Left ventricle myocardium inferior (tissue), 1 donor: ENCODE results near the gene PIGR. TPM values are rescaled to one million over a fixed set of nuclear protein-coding genes. Genes with fewer than 3 reads are reported as not detected.

Source experiments
- DNase-seq: peaks from one replicate; pipeline ENCODE4 v3.0.0-alpha.2; 2020
- H3K27ac ChIP-seq: fragments of 200-600 bp; replicated peaks from 2 replicates; pipeline ENCODE4 v1.8.0; 2021
- H3K27me3 ChIP-seq: fragments of 200-600 bp; 2 replicates; pipeline ENCODE4 v1.8.0; 2021; ENCODE audit warnings: low read depth
- H3K36me3 ChIP-seq: fragments of 200-600 bp; 2 replicates; pipeline ENCODE4 v1.8.0; 2021
- H3K4me1 ChIP-seq: fragments of 200-600 bp; 2 replicates; pipeline ENCODE4 v1.8.0; 2021
- H3K4me3 ChIP-seq: fragments of 200-600 bp; 2 replicates; pipeline ENCODE4 v1.8.0; 2021; ENCODE audit warnings: mild to moderate bottlenecking, moderate library complexity
- H3K9me3 ChIP-seq: fragments of 200-600 bp; replicated peaks from 2 replicates; pipeline ENCODE4 v1.8.0; 2021
- intact Hi-C: fragments of 100-400 bp; cut with micrococcal nuclease; formaldehyde crosslinking; loops from one replicate; pipeline ENCODE4 v1.11.0; 2022
- total RNA-seq: library from RNA; stranded (reverse); fragmentation: NEBNext Ultra II Directional; extraction: Animal tissue kit (Norgen Biotek cat#: 25700); gene quantifications from one replicate; pipeline ENCODE4 v1.2.1, GENCODE V29; 2021
- TF ChIP-seq, protein P1 (sequence below): fragments of 200-600 bp; IDR thresholded peaks from 2 replicates; pipeline ENCODE4 v1.8.0; 2021; ENCODE audit warnings: antibody characterized with exemption, mild to moderate bottlenecking, borderline replicate concordance
- donor health status: DM: no; HTN: yes; CAD: no; lungs with severe emphysema.

The PIGR gene
- total RNA-seq, 1 donor from 2014 or later = 0.91 TPM

DNA sequence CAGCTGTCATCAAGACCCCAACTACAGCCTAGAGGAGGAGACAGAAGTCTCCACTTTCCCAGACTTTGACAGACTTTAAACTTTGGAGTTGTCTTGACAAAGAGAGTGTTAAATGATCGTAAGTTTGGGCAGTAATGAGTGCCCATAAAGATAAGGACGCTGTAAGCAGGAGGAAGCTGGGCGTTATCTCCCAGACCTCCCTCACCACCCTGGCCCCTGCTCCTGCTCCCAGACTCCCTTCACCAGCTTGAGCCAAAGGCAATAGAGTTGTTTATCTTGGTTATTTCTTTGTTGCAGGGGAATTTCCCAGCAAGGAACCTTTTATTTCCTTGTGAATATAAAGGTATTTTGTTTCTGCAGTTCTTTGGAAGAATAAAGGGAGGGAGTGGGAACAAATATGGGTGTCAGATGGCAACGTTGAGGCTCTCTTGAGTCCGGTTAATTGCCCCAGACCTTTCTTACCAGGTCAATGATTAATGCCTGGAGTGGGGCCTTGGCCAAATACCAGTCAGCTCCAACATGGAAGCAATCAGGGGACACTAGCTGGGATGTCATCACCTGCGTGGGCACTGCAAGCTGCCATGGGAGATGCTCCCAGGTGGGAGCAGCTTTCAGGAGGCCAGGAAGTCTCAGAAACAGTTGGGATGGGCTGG, 4.4 kb downstream of the PIGR start:
- H3K4me1 ChIP-seq = no peaks in the 10 kb centered on the region
- TF ChIP-seq, protein P1, sequence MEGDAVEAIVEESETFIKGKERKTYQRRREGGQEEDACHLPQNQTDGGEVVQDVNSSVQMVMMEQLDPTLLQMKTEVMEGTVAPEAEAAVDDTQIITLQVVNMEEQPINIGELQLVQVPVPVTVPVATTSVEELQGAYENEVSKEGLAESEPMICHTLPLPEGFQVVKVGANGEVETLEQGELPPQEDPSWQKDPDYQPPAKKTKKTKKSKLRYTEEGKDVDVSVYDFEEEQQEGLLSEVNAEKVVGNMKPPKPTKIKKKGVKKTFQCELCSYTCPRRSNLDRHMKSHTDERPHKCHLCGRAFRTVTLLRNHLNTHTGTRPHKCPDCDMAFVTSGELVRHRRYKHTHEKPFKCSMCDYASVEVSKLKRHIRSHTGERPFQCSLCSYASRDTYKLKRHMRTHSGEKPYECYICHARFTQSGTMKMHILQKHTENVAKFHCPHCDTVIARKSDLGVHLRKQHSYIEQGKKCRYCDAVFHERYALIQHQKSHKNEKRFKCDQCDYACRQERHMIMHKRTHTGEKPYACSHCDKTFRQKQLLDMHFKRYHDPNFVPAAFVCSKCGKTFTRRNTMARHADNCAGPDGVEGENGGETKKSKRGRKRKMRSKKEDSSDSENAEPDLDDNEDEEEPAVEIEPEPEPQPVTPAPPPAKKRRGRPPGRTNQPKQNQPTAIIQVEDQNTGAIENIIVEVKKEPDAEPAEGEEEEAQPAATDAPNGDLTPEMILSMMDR = no peak
- intact Hi-C loops = no loop called here
- H3K27me3 ChIP-seq = peaks cover 45% of the 10 kb centered on the region
- H3K9me3 ChIP-seq = no peaks in the 10 kb centered on the region
- H3K4me3 ChIP-seq = no peak overlapping the region
- H3K27ac ChIP-seq = no peak overlapping the region
- DNase-seq = no peak
- H3K36me3 ChIP-seq = no peaks in the 10 kb centered on the region

DNA sequence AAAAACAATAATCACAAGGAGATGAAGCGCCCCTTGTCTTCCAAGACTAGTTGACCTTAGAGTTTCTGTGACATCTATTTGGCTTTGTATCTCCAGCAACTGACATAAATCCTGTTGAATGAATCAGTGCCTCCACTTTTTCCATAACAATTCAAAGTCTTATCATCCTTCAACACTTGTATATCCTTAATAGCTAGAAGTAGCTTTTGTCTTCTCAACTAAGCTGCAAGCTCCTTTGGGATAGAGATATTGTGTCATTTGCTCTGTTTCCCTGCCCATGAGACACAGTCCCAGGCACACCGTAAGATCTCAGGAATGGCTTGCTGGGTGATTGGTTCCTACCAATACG, 5.7 kb downstream of the PIGR start:
- Histone ChIP-seq H3K4me1 (no peaks in the 10 kb centered on the region), H3K9me3 (no peaks in the 10 kb centered on the region), H3K4me3 (no peak overlapping the region), H3K36me3 (no peaks in the 10 kb centered on the region), H3K27ac (no peak overlapping the region), H3K27me3 (peaks cover 45% of the 10 kb centered on the region)
- TF ChIP-seq, protein P1 = no peak
- DNase-seq = no peak
- intact Hi-C loops = no loop called here

DNA sequence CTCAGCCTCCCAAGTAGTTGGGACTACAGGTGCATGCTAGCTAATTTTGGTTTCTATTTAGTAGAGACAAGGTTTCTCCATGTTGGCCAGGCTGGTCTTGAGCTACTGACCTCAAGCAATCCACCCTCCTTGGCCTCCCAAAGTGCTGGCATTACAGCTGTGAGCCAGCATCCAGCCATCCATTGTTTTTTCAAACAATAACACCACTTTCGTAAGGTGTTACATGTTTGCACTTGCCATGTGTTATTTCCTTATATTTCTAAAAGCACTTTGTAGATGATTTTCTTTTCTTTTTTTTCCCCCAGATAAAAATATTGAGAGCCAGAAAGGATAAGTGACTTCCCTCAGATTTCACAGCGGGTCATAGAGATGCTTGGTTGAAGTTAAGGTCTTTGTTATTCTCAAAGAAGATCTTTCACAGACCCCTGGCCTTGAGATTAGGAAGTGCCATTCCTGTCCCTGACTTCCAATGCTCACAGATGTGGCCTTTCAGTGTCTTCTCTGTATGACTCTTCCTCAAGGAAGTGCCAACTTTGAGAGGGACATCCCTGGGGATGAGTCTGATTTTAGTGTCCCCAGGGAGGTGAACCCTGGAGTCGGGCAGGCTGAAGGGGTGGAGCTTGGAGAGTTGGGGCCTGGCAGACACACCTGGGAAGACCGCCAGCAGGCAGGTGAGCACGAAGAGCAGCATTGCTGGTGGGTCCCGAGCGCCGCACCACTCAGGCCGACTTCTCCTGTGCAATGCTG, 6.3 kb downstream of the PIGR start:
- no peaks in the 10 kb centered on the region for H3K36me3 ChIP-seq
- no peaks in the 10 kb centered on the region for H3K4me1 ChIP-seq
- DNase-seq = no peak
- intact Hi-C loops = no loop called here
- peaks cover 42% of the 10 kb centered on the region for H3K27me3 ChIP-seq
- H3K9me3 ChIP-seq = no peaks in the 10 kb centered on the region
- H3K27ac ChIP-seq = no peak overlapping the region
- no peak overlapping the region for H3K4me3 ChIP-seq
- TF ChIP-seq, protein P1 = no peak

DNA sequence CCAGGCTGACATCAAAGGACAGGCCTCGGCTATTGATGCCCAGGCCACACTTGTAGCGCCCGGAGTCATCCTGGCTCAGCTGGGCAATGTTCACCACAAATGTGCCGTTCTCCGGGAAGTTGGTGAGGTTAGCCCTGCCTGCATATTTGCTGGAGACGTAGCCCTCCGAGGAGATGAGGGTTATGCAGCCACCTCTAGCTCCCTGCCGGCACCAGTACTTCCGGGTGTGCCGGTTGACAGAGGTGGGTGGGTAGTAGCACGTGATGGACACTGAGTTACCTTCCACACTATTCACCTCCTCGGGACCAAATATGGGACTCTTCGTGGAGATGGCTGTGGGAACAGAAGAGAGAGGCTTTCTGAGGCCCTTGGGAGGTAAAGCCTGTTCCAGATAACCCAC, 7.1 kb downstream of the PIGR start:
- intact Hi-C loops = no loop called here
- H3K9me3 ChIP-seq = no peaks in the 10 kb centered on the region
- no peaks in the 10 kb centered on the region for H3K4me1 ChIP-seq
- no peak overlapping the region for H3K27ac ChIP-seq
- H3K27me3 ChIP-seq = peaks cover 33% of the 10 kb centered on the region
- no peak overlapping the region for H3K4me3 ChIP-seq
- TF ChIP-seq, protein P1 = no peak
- no peaks in the 10 kb centered on the region for H3K36me3 ChIP-seq
- no peak for DNase-seq

DNA sequence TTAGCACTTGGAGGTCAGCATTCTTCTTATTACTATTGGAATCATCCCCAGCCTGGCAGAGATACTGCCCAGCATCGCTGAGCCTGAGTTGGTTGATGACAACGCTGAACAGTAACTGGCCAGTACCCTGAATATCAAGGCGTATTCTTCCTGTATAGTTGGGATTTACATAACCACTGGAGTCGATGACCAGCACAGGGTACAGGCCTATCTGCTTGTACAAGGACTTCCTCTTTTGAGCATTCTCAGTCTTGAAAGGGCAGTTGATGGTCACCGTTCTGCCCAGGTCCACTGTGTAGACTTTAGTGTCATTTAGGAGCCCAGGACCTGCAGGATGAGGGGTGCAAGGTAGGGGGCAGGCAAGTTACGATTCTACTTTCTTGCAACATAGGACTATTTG, 8.8 kb downstream of the PIGR start:
- Histone ChIP-seq H3K9me3 (no peaks in the 10 kb centered on the region), H3K4me3 (no peak overlapping the region), H3K4me1 (no peaks in the 10 kb centered on the region), H3K27ac (no peak overlapping the region), H3K36me3 (no peaks in the 10 kb centered on the region), H3K27me3 (peaks cover 17% of the 10 kb centered on the region)
- TF ChIP-seq, protein P1 = no peak
- intact Hi-C loops = no loop called here
- no peak for DNase-seq
